ACC112 (cell line): ENCODE measurements around the gene YPEL4.
"Not testable (repeated sequence)": the region's sequence is repeated elsewhere in the genome, so short reads cannot be mapped to it uniquely, and the experiment has no call there.

Experiments
- H2AFZ ChIP-seq: fragments of 200-600 bp; sonication (generic); one replicate; pipeline ENCODE4 v1.6.0; 2017; ENCODE audit warnings: antibody characterized with exemption, low read length; ENCODE audit not compliant: unreplicated experiment
- H3K27ac ChIP-seq: fragments of 200-600 bp; sonication (generic); 2 replicates; pipeline ENCODE4 v1.5.1; 2014; ENCODE audit warnings: low read depth, mild to moderate bottlenecking, antibody characterized with exemption, low read length, moderate library complexity
- H3K27me3 ChIP-seq: fragments of 200-600 bp; sonication (generic); 2 replicates; pipeline ENCODE4 v1.6.1; 2014; ENCODE audit warnings: mild to moderate bottlenecking, antibody characterized with exemption, low read length, moderate library complexity, mixed read lengths; ENCODE audit not compliant: insufficient read depth
- H3K36me3 ChIP-seq: fragments of 200-600 bp; sonication (generic); 2 replicates; pipeline ENCODE4 v1.6.1; 2016; ENCODE audit warnings: mild to moderate bottlenecking, antibody characterized with exemption, low read length, moderate library complexity, mixed read lengths; ENCODE audit not compliant: insufficient read depth
- H3K4me1 ChIP-seq: fragments of 200-600 bp; sonication (generic); one replicate; pipeline ENCODE4 v1.6.1; 2016; ENCODE audit warnings: low read length, mixed read lengths; ENCODE audit not compliant: insufficient read depth, unreplicated experiment, control insufficient read depth
- H3K4me3 ChIP-seq: fragments of 200-600 bp; sonication (generic); 2 replicates; pipeline ENCODE4 v1.5.1; 2014; ENCODE audit warnings: mild to moderate bottlenecking, low read depth, low read length
- H3K79me2 ChIP-seq: fragments of 200-600 bp; sonication (generic); one replicate; pipeline ENCODE4 v1.6.0; 2016; ENCODE audit warnings: low read length; ENCODE audit not compliant: control insufficient read depth, unreplicated experiment, insufficient read depth

YPEL4 gene

GRCh38 chr11:57649826-57650738, at the start of gene YPEL4:
Gene YPEL4, minus strand, starts transcription at chr11:57649912. Its CDS starts 2,805 bp downstream, at chr11:57647107.
- Histone ChIP-seq H3K36me3 (no peaks in the 10 kb centered on the region), H3K4me3 (peak within 1 kb of the TSS; percentile 76), H2AFZ (no peak within 1 kb of the TSS), H3K27me3 (peaks cover 5% of the 10 kb centered on the region; the same call in 1 of the 2 replicates), H3K79me2 (no peaks in the 10 kb centered on the region), H3K27ac (peak within 1 kb of the TSS; percentile 10; the same call in 1 of the 2 replicates), H3K4me1 (peaks cover 53% of the 10 kb centered on the region)

DNA sequence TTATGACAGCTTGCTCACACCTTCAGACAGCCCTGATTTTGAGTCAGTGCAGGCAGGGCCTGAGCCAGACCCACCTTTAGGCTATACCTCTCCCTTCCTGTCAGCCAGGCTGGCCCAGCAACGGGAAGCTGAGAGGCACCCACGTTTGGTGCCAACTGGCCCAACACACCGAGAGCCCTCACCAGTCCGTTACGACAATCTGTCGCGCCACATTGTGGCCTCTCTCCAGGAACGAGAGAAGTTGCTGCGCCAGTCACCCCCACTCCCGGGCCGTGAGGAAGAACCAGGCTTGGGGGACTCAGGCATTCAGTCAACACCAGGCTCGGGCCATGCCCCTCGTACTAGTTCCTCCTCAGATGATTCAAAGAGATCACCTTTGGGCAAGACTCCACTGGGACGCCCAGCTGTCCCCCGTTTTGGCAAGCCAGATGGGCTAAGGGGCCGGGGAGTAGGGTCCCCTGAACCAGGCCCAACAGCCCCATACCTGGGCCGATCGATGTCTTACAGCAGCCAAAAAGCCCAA, 49.2 kb upstream of the YPEL4 start:
- Histone ChIP-seq H3K4me1 (no peaks in the 10 kb centered on the region), H3K79me2 (no peaks in the 10 kb centered on the region), H3K27ac (no peak overlapping the region), H2AFZ (no peak overlapping the region), H3K4me3 (no peak overlapping the region), H3K27me3 (no peaks in the 10 kb centered on the region), H3K36me3 (peaks cover 25% of the 10 kb centered on the region; the same call in 1 of the 2 replicates)

GRCh38 chr11:57690474-57690873, 40.8 kb upstream of the YPEL4 start:
- not testable (repeated sequence) for H3K27ac ChIP-seq, H2AFZ ChIP-seq, H3K27me3 ChIP-seq, H3K4me3 ChIP-seq, H3K4me1 ChIP-seq, H3K79me2 ChIP-seq
- H3K36me3 ChIP-seq: peaks cover 25% of the 10 kb centered on the region

DNA sequence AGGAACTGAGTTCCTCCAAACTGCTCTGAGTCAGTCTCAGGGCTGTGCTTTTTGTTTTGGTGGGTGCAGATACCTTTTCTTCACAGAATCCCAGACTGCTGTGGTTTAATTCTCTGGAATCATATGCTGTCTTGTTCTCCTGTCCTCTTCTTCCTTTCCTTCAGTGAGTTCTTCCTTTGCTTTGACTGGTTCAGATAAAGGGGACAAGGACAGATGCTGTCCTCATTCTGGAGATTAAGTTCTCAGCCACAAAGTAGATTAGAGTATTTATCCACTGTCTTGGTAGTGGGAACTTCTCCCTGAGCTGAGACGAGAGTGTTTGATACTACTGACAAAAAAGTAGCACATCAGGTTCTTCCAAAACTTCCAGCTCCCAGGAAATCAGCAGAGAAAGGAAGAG, 31.5 kb upstream of the YPEL4 start:
- H3K27ac ChIP-seq: no peak overlapping the region
- no peaks in the 10 kb centered on the region for H3K27me3 ChIP-seq
- H3K36me3 ChIP-seq: peaks cover 31% of the 10 kb centered on the region
- no peak overlapping the region for H2AFZ ChIP-seq
- H3K4me3 ChIP-seq: no peak overlapping the region
- peaks cover 18% of the 10 kb centered on the region for H3K4me1 ChIP-seq
- H3K79me2 ChIP-seq: peaks cover 58% of the 10 kb centered on the region

DNA sequence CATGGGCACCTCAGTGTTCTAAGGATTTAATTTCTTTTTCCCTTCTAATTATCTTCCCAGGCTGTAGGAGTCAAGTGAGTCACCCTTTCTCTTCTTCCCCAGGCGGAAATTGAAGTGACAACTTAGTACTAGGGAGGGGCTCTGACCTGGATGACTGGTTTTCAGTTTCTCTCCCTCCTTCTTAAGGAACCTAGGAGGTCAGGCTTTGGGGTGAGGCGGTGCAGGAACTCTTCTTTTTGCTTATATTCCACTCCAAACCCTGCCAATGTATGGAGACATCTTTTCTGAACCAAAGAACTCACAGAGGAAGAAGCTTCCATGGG, 30.8 kb upstream of the YPEL4 start:
- Histone ChIP-seq H2AFZ (no peak overlapping the region), H3K27ac (peak overlapping the region; percentile 23; the same call in 1 of the 2 replicates), H3K4me1 (peaks cover 18% of the 10 kb centered on the region), H3K36me3 (peaks cover 31% of the 10 kb centered on the region), H3K4me3 (no peak overlapping the region), H3K79me2 (peaks cover 64% of the 10 kb centered on the region), H3K27me3 (no peaks in the 10 kb centered on the region)

GRCh38 chr11:57679396-57679795, 29.7 kb upstream of the YPEL4 start:
- H3K27me3 ChIP-seq: no peaks in the 10 kb centered on the region
- no peak overlapping the region for H2AFZ ChIP-seq
- H3K36me3 ChIP-seq: peaks cover 31% of the 10 kb centered on the region
- peaks cover 18% of the 10 kb centered on the region for H3K4me1 ChIP-seq
- peak overlapping the region; percentile 23; the same call in 1 of the 2 replicates for H3K27ac ChIP-seq
- no peak overlapping the region for H3K4me3 ChIP-seq
- H3K79me2 ChIP-seq: peaks cover 76% of the 10 kb centered on the region

- Histone ChIP-seq H3K27me3 (no peaks in the 10 kb centered on the region), H3K79me2 (peaks cover 83% of the 10 kb centered on the region), H3K36me3 (peaks cover 26% of the 10 kb centered on the region), H2AFZ (no peak overlapping the region), H3K4me1 (peaks cover 10% of the 10 kb centered on the region), H3K27ac (no peak overlapping the region), H3K4me3 (no peak overlapping the region)
These were observed 25.6 kb upstream of the YPEL4 start for GRCh38 chr11:57675176-57675941.

GRCh38 chr11:57674251-57674650, 24.5 kb upstream of the YPEL4 start:
- Histone ChIP-seq H2AFZ (no peak overlapping the region), H3K79me2 (peaks cover 83% of the 10 kb centered on the region), H3K27ac (no peak overlapping the region), H3K27me3 (no peaks in the 10 kb centered on the region), H3K4me1 (peaks cover 4% of the 10 kb centered on the region), H3K4me3 (no peak overlapping the region), H3K36me3 (peaks cover 26% of the 10 kb centered on the region)

- Histone ChIP-seq H3K27ac (peak overlapping the region; percentile 98), H3K79me2 (peaks cover 54% of the 10 kb centered on the region), H3K27me3 (no peaks in the 10 kb centered on the region), H3K36me3 (peaks cover 19% of the 10 kb centered on the region), H2AFZ (peak overlapping the region; percentile 65), H3K4me3 (peak overlapping the region; percentile 84), H3K4me1 (peaks cover 11% of the 10 kb centered on the region)
These were observed 18.7 kb upstream of the YPEL4 start for GRCh38 chr11:57668434-57668782.

DNA sequence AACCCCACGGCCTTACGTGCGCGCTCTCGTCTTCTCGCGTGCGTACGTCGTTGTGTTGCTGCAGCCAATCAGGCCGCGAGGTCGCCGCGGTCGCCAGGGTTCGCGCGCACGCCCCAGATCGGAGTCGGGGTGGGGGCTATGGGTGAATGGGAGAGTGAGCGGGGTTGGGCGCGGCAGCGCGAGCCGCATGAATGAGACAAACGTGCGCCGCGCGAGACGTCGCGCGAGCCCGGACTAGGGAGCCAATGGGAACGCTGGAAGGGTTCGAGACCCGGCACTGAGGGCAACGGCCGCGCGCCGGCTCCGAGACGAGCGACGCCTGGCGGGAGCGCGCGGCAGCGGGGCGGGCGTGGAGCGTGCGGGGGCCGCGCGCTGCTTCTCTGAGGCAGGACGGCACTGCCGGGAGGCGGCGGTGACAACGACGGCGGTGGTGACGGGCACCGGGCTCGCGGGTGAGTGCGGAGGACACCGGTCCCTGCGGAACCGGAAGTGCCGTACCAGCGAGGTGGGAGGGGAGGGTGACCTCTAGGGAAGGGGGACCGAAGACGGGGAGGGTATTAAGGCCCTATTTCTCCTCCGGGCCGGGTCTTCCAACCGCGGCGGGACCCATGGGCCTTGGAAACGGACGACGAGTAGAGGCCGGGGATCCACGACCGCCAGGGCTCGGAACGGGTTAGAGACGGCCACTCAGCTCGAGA, 18.2 kb upstream of the YPEL4 start, which contains the start of gene ZDHHC5:
TSS of gene ZDHHC5 (plus strand) at position 379 of the 698 bp plus-strand sequence. CDS start 4,977 bp downstream, outside the sequence.
- peak within 1 kb of the TSS; percentile 84 for H3K4me3 ChIP-seq
- H3K4me1 ChIP-seq: peaks cover 11% of the 10 kb centered on the region
- H2AFZ ChIP-seq: peak within 1 kb of the TSS; percentile 96
- H3K27me3 ChIP-seq: no peaks in the 10 kb centered on the region
- H3K27ac ChIP-seq: peak within 1 kb of the TSS; percentile 98
- peaks cover 15% of the 10 kb centered on the region for H3K36me3 ChIP-seq
- H3K79me2 ChIP-seq: peaks cover 49% of the 10 kb centered on the region
